WTC11 (cell line): Measurements from ENCODE around the gene ATP12A. TPM values are rescaled to one million over a fixed set of nuclear protein-coding genes. Genes with fewer than 3 reads are reported as not detected.

ENCODE experiments used
- ATAC-seq: fragments of 200-7000 bp; cut with Tn5 transposase; 2 replicates; pipeline ENCODE4 v1.10.0; 2021; ENCODE audit warnings: mild to moderate bottlenecking, moderate library complexity
- CTCF ChIA-PET: fragments of 300-600 bp; sonication (Branson Sonifier 250); formaldehyde crosslinking; loops from one replicate; lab custom pipeline; 2021; ENCODE audit warnings: antibody characterized with exemption; lab: Charles Lee
- POLR2A ChIA-PET: fragments of 350-600 bp; sonication (Branson Sonifier 250); formaldehyde crosslinking; loops from one replicate; lab custom pipeline; 2021; ENCODE audit warnings: antibody characterized with exemption; lab: Charles Lee
- DNase-seq: peaks from one replicate; pipeline ENCODE4 v3.0.0; 2021; ENCODE audit warnings: low spot score
- H3K27ac Mint-ChIP-seq: 2 replicates; pipeline ENCODE4 v1.8.0; 2021; ENCODE audit warnings: mixed read lengths
- H3K27me3 Mint-ChIP-seq: 2 replicates; pipeline ENCODE4 v1.8.0; 2021; ENCODE audit warnings: low read depth, mild to moderate bottlenecking, moderate library complexity, mixed read lengths
- H3K36me3 Mint-ChIP-seq: 2 replicates; pipeline ENCODE4 v1.8.0; 2021; ENCODE audit warnings: mixed read lengths
- H3K4me1 Mint-ChIP-seq: 2 replicates; pipeline ENCODE4 v1.8.0; 2022; ENCODE audit warnings: mixed read lengths
- H3K4me3 Mint-ChIP-seq: 2 replicates; pipeline ENCODE4 v1.8.0; 2021; ENCODE audit warnings: mild to moderate bottlenecking, moderate library complexity, mixed read lengths
- H3K9me3 Mint-ChIP-seq: 2 replicates; pipeline ENCODE4 v1.8.0; 2021; ENCODE audit warnings: mixed read lengths
- AFF4 ChIP-seq: sonication (generic); formaldehyde crosslinking; IDR thresholded peaks from 2 replicates; pipeline ENCODE4 v1.8.1; 2023; ENCODE audit warnings: mild to moderate bottlenecking, missing genetic modification reagents, borderline replicate concordance
- ATF6 ChIP-seq: sonication (generic); formaldehyde crosslinking; IDR thresholded peaks from 2 replicates; pipeline ENCODE4 v1.8.1; 2023; ENCODE audit warnings: mild to moderate bottlenecking, missing genetic modification reagents
- CREM ChIP-seq: sonication (generic); formaldehyde crosslinking; IDR thresholded peaks from 2 replicates; pipeline ENCODE4 v1.8.1; 2022; ENCODE audit warnings: mild to moderate bottlenecking, missing genetic modification reagents, moderate library complexity
- ERG ChIP-seq: fragments of 250-450 bp; sonication (Bioruptor Pico); IDR thresholded peaks from 2 replicates; pipeline ENCODE4 v1.8.0; 2021; ENCODE audit warnings: mild to moderate bottlenecking
- GRHL2 ChIP-seq: fragments of 250-450 bp; sonication (Bioruptor Pico); IDR thresholded peaks from 2 replicates; pipeline ENCODE4 v1.8.0; 2022; ENCODE audit warnings: mild to moderate bottlenecking, moderate library complexity; ENCODE audit not compliant: insufficient replicate concordance, severe bottlenecking
- GTF2I ChIP-seq: fragments of 250-450 bp; sonication (Bioruptor Pico); conservative IDR thresholded peaks from 2 replicates; pipeline ENCODE4 v1.4.0; 2021; ENCODE audit warnings: mild to moderate bottlenecking
- IRF1 ChIP-seq: sonication (generic); formaldehyde crosslinking; IDR thresholded peaks from 2 replicates; pipeline ENCODE4 v1.8.0; 2023; ENCODE audit warnings: missing genetic modification reagents
- IRF2 ChIP-seq: sonication (generic); formaldehyde crosslinking; IDR thresholded peaks from 2 replicates; pipeline ENCODE4 v1.8.0; 2022; ENCODE audit warnings: low read depth, missing genetic modification reagents, borderline replicate concordance
- JAZF1 ChIP-seq: fragments of 250-450 bp; sonication (Bioruptor Pico); IDR thresholded peaks from 2 replicates; pipeline ENCODE4 v1.9.0; 2021; ENCODE audit warnings: moderate library complexity, mild to moderate bottlenecking, inconsistent platforms
- NR1H2 ChIP-seq: sonication (generic); formaldehyde crosslinking; IDR thresholded peaks from 2 replicates; pipeline ENCODE4 v1.9.0; 2021; ENCODE audit warnings: mild to moderate bottlenecking, moderate library complexity, missing genetic modification reagents
- NR2C2 ChIP-seq: sonication (generic); formaldehyde crosslinking; IDR thresholded peaks from 2 replicates; pipeline ENCODE4 v1.8.0; 2022; ENCODE audit warnings: mild to moderate bottlenecking, missing genetic modification reagents
- NR3C1 ChIP-seq: sonication (generic); formaldehyde crosslinking; conservative IDR thresholded peaks from 2 replicates; pipeline ENCODE4 v1.8.1; 2023; ENCODE audit warnings: low read depth, mild to moderate bottlenecking, missing genetic modification reagents
- RELA ChIP-seq: sonication (generic); formaldehyde crosslinking; IDR thresholded peaks from 2 replicates; pipeline ENCODE4 v1.8.1; 2022; ENCODE audit warnings: missing genetic modification reagents, mild to moderate bottlenecking, borderline replicate concordance
- SMAD4 ChIP-seq: sonication (generic); formaldehyde crosslinking; IDR thresholded peaks from 2 replicates; pipeline ENCODE4 v1.8.0; 2022; ENCODE audit warnings: mild to moderate bottlenecking, missing genetic modification reagents
- STAT6 ChIP-seq: sonication (generic); formaldehyde crosslinking; conservative IDR thresholded peaks from 2 replicates; pipeline ENCODE4 v1.8.1; 2023; ENCODE audit warnings: mild to moderate bottlenecking, low read depth, missing genetic modification reagents, moderate library complexity
- USF2 ChIP-seq: sonication (generic); formaldehyde crosslinking; IDR thresholded peaks from 2 replicates; pipeline ENCODE4 v1.8.1; 2023; ENCODE audit warnings: mild to moderate bottlenecking, missing genetic modification reagents, moderate library complexity
- ZMAT4 ChIP-seq: fragments of 250-450 bp; sonication (Bioruptor Pico); IDR thresholded peaks from 2 replicates; pipeline ENCODE4 v1.9.0; 2021; ENCODE audit warnings: mild to moderate bottlenecking
- ZNF232 ChIP-seq: sonication (generic); formaldehyde crosslinking; IDR thresholded peaks from 2 replicates; pipeline ENCODE4 v1.8.0; 2022; ENCODE audit warnings: mild to moderate bottlenecking, missing genetic modification reagents
- total RNA-seq: library from RNA; stranded (reverse); gene quantifications from 3 replicates; pipeline ENCODE4 v1.2.3, GENCODE V29; 2021

ATP12A gene
- total RNA-seq, 1 experiment from 2014 or later, result 1.4 TPM

GRCh38 chr13:24744247-24744646, 64.0 kb downstream of the ATP12A start (continued):
- TF ChIP-seq ATF6 (CRISPR knock-in tag), result no peak
- TF ChIP-seq IRF2 (CRISPR knock-in tag), result no peak

- Mint-ChIP-seq H3K36me3 (no peaks in the 10 kb centered on the region), H3K27me3 (peaks cover 79% of the 10 kb centered on the region), H3K4me3 (peak overlapping the region; percentile 49), H3K27ac (no peak overlapping the region), H3K4me1 (peaks cover 20% of the 10 kb centered on the region), H3K9me3 (no peaks in the 10 kb centered on the region)
- ATAC-seq (no peak), DNase-seq (peak; percentile 28)
- TF ChIP-seq RELA (CRISPR knock-in tag) (0 out of 2 replicates have a peak, but pooled peaks have one; percentile 32), JAZF1 (CRISPR knock-in tag) (no peak)
- CTCF ChIA-PET, result interaction anchor here (0.7 kb wide), 1 partner anchor 51 kb away, joined by 7 read pairs; no protein-coding TSS in a partner anchor
- POLR2A ChIA-PET, result no interaction called here
Observed at GRCh38 chr13:24745516-24745860, 65.3 kb downstream of the ATP12A start.

GRCh38 chr13:24745861-24746617, 65.8 kb downstream of the ATP12A start:
- Mint-ChIP-seq H3K4me3 (peak overlapping the region; percentile 74), H3K27me3 (peaks cover 85% of the 10 kb centered on the region), H3K27ac (no peak overlapping the region), H3K4me1 (peaks cover 20% of the 10 kb centered on the region), H3K36me3 (no peaks in the 10 kb centered on the region), H3K9me3 (no peaks in the 10 kb centered on the region)
- peak; percentile 32 for DNase-seq
- ChIA-PET CTCF (interaction anchor here (0.7 to 1.0 kb wide), 3 partner anchors 16 to 239 kb away, joined by 3 to 7 read pairs (median 3); no protein-coding TSS in a partner anchor), POLR2A (no interaction called here)
- peak; percentile 16 for ATAC-seq
- TF ChIP-seq GRHL2 (CRISPR knock-in tag), result no peak
- no peak for TF ChIP-seq ERG
- no peak for TF ChIP-seq USF2 (CRISPR knock-in tag)
- TF ChIP-seq STAT6 (CRISPR knock-in tag), result no peak
- no peak for TF ChIP-seq NR3C1 (CRISPR knock-in tag)
- TF ChIP-seq NR2C2 (CRISPR knock-in tag), result no peak
- no peak for TF ChIP-seq AFF4
- TF ChIP-seq GTF2I (CRISPR knock-in tag), result no peak
- no peak for TF ChIP-seq SMAD4
- TF ChIP-seq CREM (CRISPR knock-in tag), result no peak
- TF ChIP-seq IRF1, result no peak
- TF ChIP-seq NR1H2 (CRISPR knock-in tag), result no peak
- TF ChIP-seq ZMAT4 (CRISPR knock-in tag), result no peak
- 0 out of 2 replicates have a peak, but pooled peaks have one; percentile 70 for TF ChIP-seq ZNF232 (CRISPR knock-in tag)
